HepG2 (cell line): Measurements from ENCODE around the gene CHRD.

Experiments
- FOXP4 ChIP-seq: sonication (generic); formaldehyde crosslinking; IDR thresholded peaks from 2 replicates; pipeline ENCODE4 v1.4.0; 2020; ENCODE audit warnings: missing genetic modification reagents
- ZBTB37 ChIP-seq: sonication (generic); formaldehyde crosslinking; IDR thresholded peaks from 2 replicates; pipeline ENCODE4 v1.4.0; 2020; ENCODE audit warnings: mild to moderate bottlenecking, missing genetic modification reagents
- ZNF318 ChIP-seq: sonication (generic); formaldehyde crosslinking; IDR thresholded peaks from 2 replicates; pipeline ENCODE4 v1.4.0; 2020; ENCODE audit warnings: mild to moderate bottlenecking, missing genetic modification reagents
- ZNF510 ChIP-seq: sonication (generic); formaldehyde crosslinking; IDR thresholded peaks from 2 replicates; pipeline ENCODE4 v1.4.0; 2020; ENCODE audit warnings: low read depth, mild to moderate bottlenecking, missing genetic modification reagents

- TF ChIP-seq ZNF318 (CRISPR knock-in tag) (no peak), FOXP4 (CRISPR knock-in tag) (no peak), ZNF510 (CRISPR knock-in tag) (no peak), ZBTB37 (no peak)
These were observed 7.5 kb upstream of the CHRD start for GRCh38 chr3:184372296-184372821.
